ENCODE measurements around the gene SFXN2.
A peak's percentile ranks its signal among the peaks of the same experiment; 100 is the strongest.

Gene SFXN2

DNA sequence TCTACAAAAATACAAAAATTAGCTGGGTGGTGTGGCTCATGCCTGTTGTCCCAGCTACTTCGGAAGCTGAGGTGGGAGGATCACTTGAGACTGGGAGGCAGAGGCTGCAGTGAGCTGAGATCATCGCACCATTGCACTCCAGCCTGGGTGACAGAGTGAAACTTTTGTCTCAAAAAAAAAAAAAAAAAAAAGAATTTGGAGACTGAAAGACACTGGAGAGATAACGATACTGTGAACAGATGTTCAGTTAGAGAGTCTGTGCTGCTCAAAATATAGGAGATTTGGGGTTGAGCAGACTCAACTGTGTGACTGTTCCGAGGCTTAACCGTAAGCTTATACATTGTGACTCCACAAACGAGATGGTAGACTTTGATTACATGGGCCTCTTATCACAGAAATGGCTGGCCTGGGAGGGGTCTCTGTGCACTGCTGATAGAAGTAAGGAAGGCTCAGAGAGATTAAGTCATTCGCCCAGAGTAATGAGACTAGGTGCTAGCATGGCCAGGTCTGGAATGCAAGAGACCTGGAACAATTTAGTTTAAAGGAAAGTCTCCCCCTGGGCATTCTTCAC is 48.7 kb downstream of the SFXN2 start:
- DNase-seq (ENCODE audit: low read depth): no peak
- no peak overlapping the region for H3K4me3 ChIP-seq (replicated peaks; ENCODE audit: low read depth, low read length)
- TF ChIP-seq, protein P1, sequence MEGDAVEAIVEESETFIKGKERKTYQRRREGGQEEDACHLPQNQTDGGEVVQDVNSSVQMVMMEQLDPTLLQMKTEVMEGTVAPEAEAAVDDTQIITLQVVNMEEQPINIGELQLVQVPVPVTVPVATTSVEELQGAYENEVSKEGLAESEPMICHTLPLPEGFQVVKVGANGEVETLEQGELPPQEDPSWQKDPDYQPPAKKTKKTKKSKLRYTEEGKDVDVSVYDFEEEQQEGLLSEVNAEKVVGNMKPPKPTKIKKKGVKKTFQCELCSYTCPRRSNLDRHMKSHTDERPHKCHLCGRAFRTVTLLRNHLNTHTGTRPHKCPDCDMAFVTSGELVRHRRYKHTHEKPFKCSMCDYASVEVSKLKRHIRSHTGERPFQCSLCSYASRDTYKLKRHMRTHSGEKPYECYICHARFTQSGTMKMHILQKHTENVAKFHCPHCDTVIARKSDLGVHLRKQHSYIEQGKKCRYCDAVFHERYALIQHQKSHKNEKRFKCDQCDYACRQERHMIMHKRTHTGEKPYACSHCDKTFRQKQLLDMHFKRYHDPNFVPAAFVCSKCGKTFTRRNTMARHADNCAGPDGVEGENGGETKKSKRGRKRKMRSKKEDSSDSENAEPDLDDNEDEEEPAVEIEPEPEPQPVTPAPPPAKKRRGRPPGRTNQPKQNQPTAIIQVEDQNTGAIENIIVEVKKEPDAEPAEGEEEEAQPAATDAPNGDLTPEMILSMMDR (IDR thresholded peaks at IDR 0.05; ENCODE audit: low read length, missing control alignments): no peak

DNA sequence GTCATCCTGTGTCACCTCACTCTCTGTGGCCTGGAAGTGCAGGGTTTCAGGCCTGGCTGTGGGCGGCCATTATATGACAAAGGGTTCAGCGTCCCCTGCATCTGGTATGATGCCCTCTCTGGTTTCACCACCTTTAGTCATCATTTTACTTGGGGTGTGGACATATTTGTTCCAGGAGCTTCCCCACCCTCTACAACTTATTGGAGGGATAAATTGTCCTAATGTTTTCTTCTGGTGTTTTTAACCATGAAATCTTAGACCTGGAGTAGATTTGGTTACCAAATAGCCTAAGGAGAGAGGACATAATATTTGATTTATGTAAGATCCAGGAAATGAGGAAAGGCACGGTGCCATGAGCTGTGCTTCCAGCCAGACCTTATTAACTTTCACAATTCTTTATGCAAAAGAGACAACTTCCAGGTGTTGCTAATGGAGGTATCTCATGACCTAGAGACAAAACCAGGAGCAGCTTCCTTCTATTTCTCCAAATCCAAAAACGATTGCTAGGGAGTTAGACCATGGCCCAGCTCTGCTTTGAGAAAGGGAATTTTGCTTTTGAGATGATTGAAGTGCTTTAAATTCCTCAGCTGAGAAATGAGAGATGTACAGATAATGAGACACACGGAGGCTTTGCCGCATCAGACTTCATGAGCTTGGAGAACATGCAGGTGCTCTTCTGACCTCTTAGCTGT is 50.2 kb downstream of the SFXN2 start:
- DNase-seq (ENCODE audit: low read depth): peak; percentile 74

DNA sequence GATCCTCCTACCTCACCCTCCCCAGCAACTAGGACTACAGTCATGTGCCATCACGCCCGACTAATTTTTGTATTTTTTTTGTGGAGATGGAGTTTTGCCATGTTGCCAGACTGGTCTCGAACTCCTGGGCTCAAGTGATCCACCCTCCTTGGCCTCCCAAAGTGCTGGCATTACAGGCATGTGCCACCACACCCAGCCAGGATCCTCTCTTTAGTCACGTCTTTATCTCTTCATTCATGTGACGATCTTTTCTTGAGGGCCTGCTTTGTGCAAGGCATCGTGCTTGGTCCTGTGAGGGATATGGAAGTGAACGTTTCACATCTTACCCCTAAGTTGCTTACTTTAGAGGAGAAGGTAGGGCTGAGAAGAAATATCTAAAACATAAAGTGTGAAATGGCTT is 50.9 kb downstream of the SFXN2 start:
- TF ChIP-seq, protein P1 (IDR thresholded peaks at IDR 0.05; ENCODE audit: low read length, missing control alignments): no peak
- DNase-seq (ENCODE audit: low read depth): no peak
- H3K4me3 ChIP-seq (replicated peaks; ENCODE audit: low read depth, low read length): no peak overlapping the region

More for the DNA sequence above, 50.2 kb downstream of the SFXN2 start:
- no peak overlapping the region for H3K4me3 ChIP-seq (replicated peaks; ENCODE audit: low read depth, low read length)
- TF ChIP-seq, protein P1 (IDR thresholded peaks at IDR 0.05; ENCODE audit: low read length, missing control alignments): no peak

DNA sequence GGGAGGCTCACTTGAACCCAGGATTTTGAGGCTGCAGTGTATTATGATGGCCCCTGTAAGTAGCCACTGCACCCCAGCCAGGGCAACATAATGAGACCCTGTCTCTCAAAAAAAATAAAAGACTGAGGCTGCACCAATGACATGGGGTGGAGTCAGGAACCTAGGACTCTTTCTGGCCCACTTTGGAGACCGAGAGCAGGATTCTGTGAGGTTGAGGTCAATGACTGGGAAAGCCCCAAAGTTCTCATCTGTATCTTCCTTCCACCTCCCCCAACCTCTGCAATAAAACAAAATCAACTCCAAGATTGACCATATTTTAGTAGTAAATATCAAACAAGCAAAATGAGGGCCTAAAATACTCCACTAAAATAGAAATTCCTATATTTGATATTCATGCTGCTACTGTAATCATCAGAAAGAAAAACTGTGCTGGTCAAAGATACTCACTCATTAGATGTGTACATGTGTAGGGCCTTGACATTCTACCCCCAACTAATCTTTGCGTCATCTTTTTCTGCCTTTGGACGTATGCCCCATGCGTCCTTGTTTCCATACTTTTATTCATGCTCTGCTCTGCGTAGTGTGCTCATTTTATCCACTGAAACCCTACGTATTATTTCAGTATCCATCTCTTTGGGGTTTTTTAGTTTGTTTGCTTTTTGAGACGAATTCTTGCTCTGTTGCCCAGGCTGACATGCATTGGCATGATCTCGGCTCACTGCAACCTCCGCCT is 53.2 kb downstream of the SFXN2 start:
- no peak for DNase-seq (ENCODE audit: low read depth)
- TF ChIP-seq, protein P1 (IDR thresholded peaks at IDR 0.05; ENCODE audit: low read length, missing control alignments): no peak
- no peak overlapping the region for H3K4me3 ChIP-seq (replicated peaks; ENCODE audit: low read depth, low read length)

DNA sequence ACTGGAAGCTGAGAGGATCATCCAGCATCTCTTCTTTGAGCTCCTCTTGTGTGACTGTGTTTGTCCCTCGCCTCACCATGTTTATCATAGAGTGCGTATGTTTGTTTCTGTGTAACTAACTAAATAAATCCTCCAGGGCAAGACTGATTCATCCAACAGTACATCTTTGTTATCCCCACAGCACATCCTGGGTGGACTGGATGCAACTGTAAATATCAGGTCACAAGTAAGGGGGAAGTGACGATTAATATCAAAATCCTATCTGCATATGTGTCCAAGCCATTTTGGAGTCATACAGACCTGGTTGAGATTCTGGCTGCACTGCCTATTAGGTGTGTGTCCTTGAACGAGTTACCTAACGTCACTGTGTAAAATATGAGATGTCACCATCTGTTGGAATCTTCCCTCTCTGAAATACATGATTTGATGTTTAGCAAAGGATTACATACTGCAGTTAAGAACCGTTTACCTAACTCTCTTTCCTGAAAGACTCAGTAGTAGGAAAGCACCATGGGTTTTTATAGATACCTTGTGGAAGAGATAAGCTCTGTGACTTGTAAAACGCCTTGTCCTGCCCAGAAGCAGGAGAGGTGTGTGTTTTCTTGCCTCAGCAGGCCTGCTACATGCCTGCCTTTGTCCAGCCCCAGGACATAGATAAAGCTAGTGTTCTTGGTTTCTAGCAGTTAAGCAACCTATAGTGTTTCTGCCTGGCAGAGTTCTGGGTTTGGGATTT is 55.1 kb downstream of the SFXN2 start:
- DNase-seq (ENCODE audit: low read depth): no peak
- TF ChIP-seq, protein P1 (IDR thresholded peaks at IDR 0.05; ENCODE audit: low read length, missing control alignments): no peak
- no peak overlapping the region for H3K4me3 ChIP-seq (replicated peaks; ENCODE audit: low read depth, low read length)

DNA sequence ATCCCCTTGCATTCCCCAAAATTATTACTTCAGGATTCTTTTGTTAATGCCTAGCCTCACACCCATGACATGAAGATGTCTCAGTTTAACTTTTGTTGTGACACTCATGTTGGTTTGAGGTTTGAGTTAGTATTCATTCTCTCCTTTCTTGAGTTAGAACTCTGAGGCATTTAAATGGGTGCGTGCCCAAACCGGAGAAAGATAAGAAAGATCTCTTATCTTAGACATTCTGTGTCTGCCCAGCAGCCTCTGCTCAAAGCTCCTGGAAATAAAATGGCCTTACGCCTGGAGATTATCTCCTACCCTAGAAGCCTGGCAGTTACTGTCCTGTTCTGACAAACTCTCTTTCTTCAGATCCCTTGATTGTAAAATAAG is 55.7 kb downstream of the SFXN2 start:
- TF ChIP-seq, protein P1 (IDR thresholded peaks at IDR 0.05; ENCODE audit: low read length, missing control alignments): no peak
- no peak for DNase-seq (ENCODE audit: low read depth)
- no peak overlapping the region for H3K4me3 ChIP-seq (replicated peaks; ENCODE audit: low read depth, low read length)
